Measurements from ENCODE around the gene SIL1. TPM values are rescaled to one million over a fixed set of nuclear protein-coding genes. Genes with fewer than 3 reads are reported as not detected.

Gene SIL1
- total RNA-seq, 4 donors from 2014 or later, result 17.4 to 122 (median 58.3) TPM

DNA sequence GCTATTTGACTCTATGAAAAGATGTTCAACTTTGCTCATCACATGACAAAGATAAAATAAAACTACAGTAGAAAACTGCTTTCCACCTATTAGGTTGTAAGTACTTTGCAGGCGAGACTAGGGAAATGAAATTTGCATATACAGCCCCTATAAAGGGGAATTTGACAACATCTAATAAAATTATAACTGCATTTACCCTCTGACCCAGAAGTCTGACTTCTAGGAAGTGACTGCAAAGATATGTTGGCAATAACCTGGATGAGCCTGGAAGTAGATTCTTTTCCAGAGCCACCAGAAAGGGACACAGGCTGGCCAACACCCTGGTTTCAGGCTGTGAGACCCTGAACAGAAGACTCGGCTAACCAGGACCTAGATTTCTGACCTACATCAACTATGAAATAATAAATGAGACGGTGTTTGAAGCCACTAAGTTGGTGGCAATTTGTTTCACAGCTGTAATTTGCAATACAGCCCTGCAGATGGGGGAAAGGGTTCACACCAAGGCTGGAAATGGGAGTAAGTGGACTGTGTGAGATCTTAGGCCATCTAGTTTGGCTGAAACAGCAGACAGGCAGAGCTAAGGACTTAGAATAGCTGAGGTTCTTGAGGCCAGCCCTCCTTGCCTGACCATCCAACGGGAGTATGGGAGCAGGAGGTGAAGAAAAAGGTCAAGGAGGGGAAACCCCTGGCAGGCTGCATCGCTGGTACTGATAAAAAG, 106.6 kb downstream of the SIL1 start:
- Histone ChIP-seq H3K27me3 (no peaks in the 10 kb centered on the region), H3K4me3 (no peak overlapping the region), H3K27ac (no peak overlapping the region), H3K4me1 (no peaks in the 10 kb centered on the region), H3K36me3 (no peaks in the 10 kb centered on the region), H3K9me3 (no peaks in the 10 kb centered on the region)
- intact Hi-C loops (cut with DNase I; ENCODE audit: low total_unique reads), result no loop called here
- no peak for TF ChIP-seq POLR2A (IDR thresholded peaks at IDR 0.05)
- TF ChIP-seq, protein P1, sequence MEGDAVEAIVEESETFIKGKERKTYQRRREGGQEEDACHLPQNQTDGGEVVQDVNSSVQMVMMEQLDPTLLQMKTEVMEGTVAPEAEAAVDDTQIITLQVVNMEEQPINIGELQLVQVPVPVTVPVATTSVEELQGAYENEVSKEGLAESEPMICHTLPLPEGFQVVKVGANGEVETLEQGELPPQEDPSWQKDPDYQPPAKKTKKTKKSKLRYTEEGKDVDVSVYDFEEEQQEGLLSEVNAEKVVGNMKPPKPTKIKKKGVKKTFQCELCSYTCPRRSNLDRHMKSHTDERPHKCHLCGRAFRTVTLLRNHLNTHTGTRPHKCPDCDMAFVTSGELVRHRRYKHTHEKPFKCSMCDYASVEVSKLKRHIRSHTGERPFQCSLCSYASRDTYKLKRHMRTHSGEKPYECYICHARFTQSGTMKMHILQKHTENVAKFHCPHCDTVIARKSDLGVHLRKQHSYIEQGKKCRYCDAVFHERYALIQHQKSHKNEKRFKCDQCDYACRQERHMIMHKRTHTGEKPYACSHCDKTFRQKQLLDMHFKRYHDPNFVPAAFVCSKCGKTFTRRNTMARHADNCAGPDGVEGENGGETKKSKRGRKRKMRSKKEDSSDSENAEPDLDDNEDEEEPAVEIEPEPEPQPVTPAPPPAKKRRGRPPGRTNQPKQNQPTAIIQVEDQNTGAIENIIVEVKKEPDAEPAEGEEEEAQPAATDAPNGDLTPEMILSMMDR (IDR thresholded peaks at IDR 0.05), result peak in 3 of 4 experiments; percentile 8 to 45 (median 44)
- no peak for DNase-seq

- intact Hi-C loops (cut with DNase I; ENCODE audit: low total_unique reads), result no loop called here
These were observed 107.6 kb downstream of the SIL1 start for GRCh38 chr5:139090581-139090980.

DNA sequence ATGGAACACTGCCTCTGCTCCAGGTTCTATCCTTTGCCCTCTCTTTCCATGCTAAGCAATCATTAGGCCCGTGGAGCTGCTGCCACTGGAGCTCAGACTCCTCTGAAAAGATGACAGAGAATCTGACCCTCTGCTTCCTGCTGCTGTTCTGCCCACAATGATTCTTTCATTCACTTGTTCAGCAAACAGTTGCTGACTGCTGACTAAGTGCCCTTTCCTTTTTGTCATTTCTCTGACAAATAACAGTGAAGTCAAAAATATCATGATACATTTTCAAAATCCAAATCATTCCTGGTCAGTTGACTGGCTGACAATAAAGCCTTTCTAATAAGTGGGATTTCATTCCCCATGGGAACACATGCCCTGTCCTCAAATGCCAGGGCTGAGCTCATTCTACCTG, 110.1 kb downstream of the SIL1 start:
- DNase-seq, result no peak
- H3K27me3 ChIP-seq, result no peaks in the 10 kb centered on the region
- no peak overlapping the region for H3K4me3 ChIP-seq
- no peaks in the 10 kb centered on the region for H3K9me3 ChIP-seq
- intact Hi-C loops (cut with DNase I; ENCODE audit: low total_unique reads), result no loop called here
- H3K4me1 ChIP-seq, result no peaks in the 10 kb centered on the region
- H3K36me3 ChIP-seq, result no peaks in the 10 kb centered on the region
- TF ChIP-seq, protein P1 (IDR thresholded peaks at IDR 0.05), result no peak
- no peak for TF ChIP-seq POLR2A (IDR thresholded peaks at IDR 0.05)
- no peak overlapping the region for H3K27ac ChIP-seq

More at GRCh38 chr5:139090581-139090980, 107.6 kb downstream of the SIL1 start:
- H3K4me3 ChIP-seq, result no peak overlapping the region
- H3K9me3 ChIP-seq, result no peaks in the 10 kb centered on the region
- no peaks in the 10 kb centered on the region for H3K4me1 ChIP-seq
- H3K27me3 ChIP-seq, result no peaks in the 10 kb centered on the region
- no peak for DNase-seq
- no peak overlapping the region for H3K27ac ChIP-seq
- H3K36me3 ChIP-seq, result no peaks in the 10 kb centered on the region
- TF ChIP-seq, protein P1 (IDR thresholded peaks at IDR 0.05), result no peak
- TF ChIP-seq POLR2A (IDR thresholded peaks at IDR 0.05), result no peak

- no peak for TF ChIP-seq POLR2A (IDR thresholded peaks at IDR 0.05)
- TF ChIP-seq, protein P1 (IDR thresholded peaks at IDR 0.05), result no peak
- Histone ChIP-seq H3K4me3 (no peak overlapping the region), H3K27ac (no peak overlapping the region), H3K9me3 (no peaks in the 10 kb centered on the region), H3K4me1 (peaks cover 0 to 4% of the 10 kb centered on the region in 2 donors), H3K27me3 (no peaks in the 10 kb centered on the region), H3K36me3 (no peaks in the 10 kb centered on the region)
- intact Hi-C loops (cut with DNase I; ENCODE audit: low total_unique reads), result no loop called here
- no peak for DNase-seq
These were observed 115.2 kb downstream of the SIL1 start for GRCh38 chr5:139082813-139083498.

- Histone ChIP-seq H3K9me3 (no peaks in the 10 kb centered on the region), H3K27ac (no peak overlapping the region), H3K36me3 (no peaks in the 10 kb centered on the region), H3K4me1 (peaks cover 4 to 11% of the 10 kb centered on the region in 2 donors), H3K4me3 (no peak overlapping the region), H3K27me3 (no peaks in the 10 kb centered on the region)
- TF ChIP-seq, protein P1 (IDR thresholded peaks at IDR 0.05), result no peak
- TF ChIP-seq POLR2A (IDR thresholded peaks at IDR 0.05), result no peak
- intact Hi-C loops (cut with DNase I; ENCODE audit: low total_unique reads), result no loop called here
- no peak for DNase-seq
These were observed 118.1 kb downstream of the SIL1 start for GRCh38 chr5:139079991-139080610.

All from uterus (tissue), 4 donors.